H1 (cell line): ENCODE results near the gene NMUR1. TPM values are rescaled to one million over a fixed set of nuclear protein-coding genes. Genes with fewer than 3 reads are reported as not detected.

Experiments used
- CTCF ChIA-PET: fragments of 300-600 bp; sonication (Branson Sonifier 250); formaldehyde crosslinking; loops from one replicate; lab custom pipeline; 2021; ENCODE audit not compliant: partially characterized antibody; lab: Charles Lee
- POLR2A ChIA-PET: fragments of 300-600 bp; sonication (Branson Sonifier 250); formaldehyde crosslinking; loops from one replicate; lab custom pipeline; 2021; ENCODE audit warnings: inconsistent platforms; ENCODE audit not compliant: partially characterized antibody; lab: Charles Lee
- DNase-seq, 2 experiments: peaks; one replicate each; pipeline versions ENCODE4 v3.0.0 to v3.0.0-alpha.2; 2010 to 2022; ENCODE audit warnings: low spot score in 2 of 2, low read depth in 1 of 2, mixed read lengths in 1 of 2
- FAIRE-seq: peaks from 2 replicates; lab custom pipeline; 2011; peaks lifted over from hg19 to GRCh38; lab: Jason Lieb, UNC
- H2AFZ ChIP-seq: 2 replicates; pipeline ENCODE4 v1.8.1; 2012; ENCODE audit warnings: low read length, inconsistent platforms
- H2AK5ac ChIP-seq: 2 replicates; pipeline ENCODE4 v1.6.1; 2013; ENCODE audit warnings: low read depth, low read length
- H2BK120ac ChIP-seq: replicated peaks from 2 replicates; pipeline ENCODE3; 2013; ENCODE audit warnings: low read depth, low read length, inconsistent platforms
- H2BK12ac ChIP-seq: 2 replicates; pipeline ENCODE4 v1.6.1; 2013; ENCODE audit warnings: low read depth, low read length
- H2BK15ac ChIP-seq: 2 replicates; pipeline ENCODE4 v1.6.1; 2013; ENCODE audit warnings: low read length
- H2BK20ac ChIP-seq: 2 replicates; pipeline ENCODE4 v1.6.1; 2013; ENCODE audit warnings: low read length
- H2BK5ac ChIP-seq: 2 replicates; pipeline ENCODE4 v1.6.1; 2013; ENCODE audit warnings: low read depth, low read length
- H3K14ac ChIP-seq: 2 replicates; pipeline ENCODE4 v1.6.1; 2013; ENCODE audit warnings: inconsistent platforms; ENCODE audit not compliant: insufficient read length
- H3K18ac ChIP-seq: 2 replicates; pipeline ENCODE4 v1.6.1; 2013; ENCODE audit warnings: low read length; ENCODE audit errors: extremely low read depth
- H3K23ac ChIP-seq: 2 replicates; pipeline ENCODE4 v1.6.1; 2013; ENCODE audit warnings: inconsistent platforms; ENCODE audit not compliant: insufficient read length
- H3K23me2 ChIP-seq: 2 replicates; pipeline ENCODE4 v1.6.1; 2013; ENCODE audit warnings: low read depth, low read length
- H3K27ac ChIP-seq: 2 replicates; pipeline ENCODE4 v1.6.1; 2011; ENCODE audit warnings: low read depth, low read length, inconsistent platforms
- H3K27me3 ChIP-seq, 4 experiments: replicated peaks in 1 of 4; 1 replicate in 1 of 4; 2 replicates in 3 of 4; pipeline versions ENCODE4 v1.6.1 to v1.8.1; 2011 to 2013; ENCODE audit warnings: low read length in 3 of 4, mild to moderate bottlenecking in 3 of 4, inconsistent platforms in 2 of 4, mixed read lengths in 2 of 4, moderate library complexity in 1 of 4; ENCODE audit not compliant: control insufficient read depth in 3 of 4, insufficient read depth in 3 of 4; ENCODE audit errors: extremely low read depth in 1 of 4
- H3K36me3 ChIP-seq, 4 experiments: 2 replicates each; pipeline versions ENCODE4 v1.6.1 to v1.8.1; 2011 to 2013; ENCODE audit warnings: mild to moderate bottlenecking in 4 of 4, low read length in 3 of 4, moderate library complexity in 2 of 4, control low read depth in 1 of 4, inconsistent platforms in 1 of 4; ENCODE audit not compliant: insufficient read depth in 4 of 4, control insufficient read depth in 2 of 4
- H3K4ac ChIP-seq: replicated peaks from 2 replicates; pipeline ENCODE3; 2013; ENCODE audit warnings: low read length, low read depth, mixed read lengths, inconsistent platforms; ENCODE audit not compliant: insufficient read length
- H3K4me1 ChIP-seq, 4 experiments: replicated peaks in 1 of 4; 1 replicate in 1 of 4; 2 replicates in 3 of 4; pipeline versions ENCODE4 v1.6.1 to v1.8.1; 2011 to 2013; ENCODE audit warnings: low read length in 3 of 4, inconsistent platforms in 2 of 4, mixed read lengths in 1 of 4; ENCODE audit not compliant: insufficient read depth in 4 of 4, control insufficient read depth in 3 of 4
- H3K4me2 ChIP-seq, 2 experiments: 2 replicates each; pipeline versions ENCODE4 v1.6.1 to v1.8.1; 2011 to 2013; ENCODE audit warnings: low read depth in 2 of 2, low read length in 2 of 2, control low read depth in 1 of 2, inconsistent platforms in 1 of 2, mild to moderate bottlenecking in 1 of 2; ENCODE audit not compliant: insufficient read depth in 1 of 2
- H3K4me3 ChIP-seq, 4 experiments: fragments of 200-600, 300-600 bp in 1 of 4; sonication (generic), shearing (Covaris generic), sonication (Bioruptor Twin) in 1 of 4; 2 replicates each; pipeline versions ENCODE4 v1.5.1 to v1.8.1; 2011 to 2016; ENCODE audit warnings: low read length in 4 of 4, low read depth in 3 of 4, control low read depth in 2 of 4, inconsistent platforms in 2 of 4, mild to moderate bottlenecking in 2 of 4, mixed read lengths in 1 of 4, moderate library complexity in 1 of 4; ENCODE audit not compliant: insufficient read depth in 2 of 4; ENCODE audit errors: extremely low read depth in 1 of 4
- H3K56ac ChIP-seq: replicated peaks from 2 replicates; pipeline ENCODE3; 2013; ENCODE audit warnings: low read depth, mild to moderate bottlenecking, mixed read lengths, low read length, inconsistent platforms; ENCODE audit not compliant: insufficient read length
- H3K79me1 ChIP-seq: 2 replicates; pipeline ENCODE4 v1.6.1; 2013; ENCODE audit warnings: low read depth, low read length, control low read depth
- H3K79me2 ChIP-seq, 2 experiments: 2 replicates each; pipeline versions ENCODE4 v1.6.1 to v1.8.1; 2012 to 2013; ENCODE audit warnings: low read length in 2 of 2, mild to moderate bottlenecking in 2 of 2, inconsistent platforms in 1 of 2; ENCODE audit not compliant: insufficient read depth in 2 of 2, control insufficient read depth in 1 of 2
- H3K9ac ChIP-seq, 4 experiments: replicated peaks in 1 of 4; 1 replicate in 1 of 4; 2 replicates in 3 of 4; pipeline versions ENCODE4 v1.6.1 to v1.8.1; 2011 to 2013; ENCODE audit warnings: low read depth in 3 of 4, low read length in 3 of 4, control low read depth in 2 of 4, mild to moderate bottlenecking in 2 of 4, moderate library complexity in 2 of 4, inconsistent platforms in 1 of 4; ENCODE audit errors: extremely low read depth in 1 of 4
- H3K9me3 ChIP-seq, 2 experiments: 2 replicates each; pipeline versions ENCODE4 v1.6.1 to v1.8.1; 2012 to 2013; ENCODE audit warnings: mild to moderate bottlenecking in 2 of 2, moderate library complexity in 2 of 2, control low read depth in 1 of 2, inconsistent platforms in 1 of 2, low read depth in 1 of 2, low read length in 1 of 2, mixed read lengths in 1 of 2; ENCODE audit not compliant: insufficient read depth in 2 of 2
- H4K20me1 ChIP-seq, 2 experiments: replicated peaks in 1 of 2; 2 replicates each; pipeline versions ENCODE3 to v1.8.1; 2011 to 2013; ENCODE audit warnings: inconsistent platforms in 2 of 2, low read length in 2 of 2, mild to moderate bottlenecking in 1 of 2; ENCODE audit not compliant: insufficient read depth in 2 of 2, control insufficient read depth in 1 of 2
- H4K5ac ChIP-seq: 2 replicates; pipeline ENCODE4 v1.6.1; 2013; ENCODE audit warnings: low read length, low read depth, mixed read lengths, inconsistent platforms; ENCODE audit not compliant: insufficient read length
- H4K8ac ChIP-seq: 2 replicates; pipeline ENCODE4 v1.8.0; 2013; ENCODE audit warnings: mild to moderate bottlenecking, moderate library complexity, low read length, inconsistent platforms; ENCODE audit not compliant: insufficient read depth; ENCODE audit errors: extremely low read depth
- H4K91ac ChIP-seq: replicated peaks from 2 replicates; pipeline ENCODE3; 2013; ENCODE audit warnings: low read length, mixed read lengths, inconsistent platforms; ENCODE audit not compliant: insufficient read length
- CTCF ChIP-seq, 3 experiments: IDR thresholded peaks; 1 replicate in 2 of 3; 2 replicates in 1 of 3; pipeline versions ENCODE4 v1.5.1 to v1.6.1; 2011; ENCODE audit warnings: low read length in 3 of 3, mild to moderate bottlenecking in 3 of 3, inconsistent platforms in 2 of 3, low read depth in 1 of 3, moderate library complexity in 1 of 3; ENCODE audit not compliant: insufficient read depth in 1 of 3; ENCODE audit errors: control extremely low read depth in 1 of 3
- E2F6 ChIP-seq: IDR thresholded peaks from 2 replicates; pipeline ENCODE4 v1.6.1; 2012; ENCODE audit warnings: inconsistent platforms
- SIRT6 ChIP-seq: IDR thresholded peaks from one replicate; pipeline ENCODE4 v1.7.1; 2012; ENCODE audit warnings: low read length, inconsistent platforms
- SP4 ChIP-seq: IDR thresholded peaks from 2 replicates; pipeline ENCODE4 v1.6.1; 2012; ENCODE audit warnings: low read length, inconsistent platforms
- WGBS, 2 experiments: shearing (Covaris generic) in 1 of 2; methylation state at CpG; one replicate each; pipeline versions ENCODE4 v1.1.6 to v1.1.7; 2013 to 2015; ENCODE audit warnings: low lambda C conversion rate in 2 of 2, mixed read lengths in 2 of 2, inconsistent platforms in 1 of 2, low coverage in 1 of 2, missing lambda C conversion rate in 1 of 2; ENCODE audit not compliant: insufficient replicate concordance in 2 of 2, insufficient coverage in 1 of 2, insufficient read length in 1 of 2; ENCODE audit errors: extremely low coverage in 1 of 2, missing lambda C conversion rate in 1 of 2; 5-methylcytosine and 5-hydroxymethylcytosine counted together
- polyA plus RNA-seq, 7 experiments: library from polyadenylated mRNA; depleted of rRNA in 3 of 7; stranded (reverse) in 5 of 7; unstranded in 2 of 7; fragments of >200 nt in 5 of 7; fragments of 200-250 nt in 2 of 7; gene quantifications; 1 replicate in 5 of 7; 2 replicates in 1 of 7; 4 replicates in 1 of 7; pipeline versions ENCODE4 v1.2.1 to v1.2.3, GENCODE V29; 2011 to 2013; ENCODE audit warnings: missing spikeins in 2 of 7, mixed read lengths in 2 of 7
- total RNA-seq: library from RNA; stranded (reverse); fragmentation: NEBNext Ultra II Directional; extraction: Animal tissue kit (Norgen Biotek cat#: 25700); gene quantifications from 2 replicates; pipeline ENCODE4 v1.2.1, GENCODE V29; 2021

NMUR1 gene
- total and polyA plus RNA-seq, 2 of the 8 experiments (the other 6 are each of a cell fraction or from before 2014, with no cell fraction given) = 0.56 to 1.5 TPM

- H3K79me2 ChIP-seq = no peaks in the 10 kb centered on the region
- H3K18ac ChIP-seq = no peak overlapping the region
- H3K79me1 ChIP-seq = no peaks in the 10 kb centered on the region
- no peak for TF ChIP-seq CTCF (IDR thresholded peaks at IDR 0.05; ENCODE audit: control extremely low read depth in 1 of 3, insufficient read depth in 1 of 3, low read depth in 1 of 3, low read length in 3 of 3)
- no peak for TF ChIP-seq E2F6
- TF ChIP-seq SIRT6 = no peak
- no peak for TF ChIP-seq SP4
- H2BK20ac ChIP-seq = no peak overlapping the region
- H2BK15ac ChIP-seq = no peak overlapping the region
- no peak overlapping the region for H3K4ac ChIP-seq
- no peak overlapping the region for H3K27ac ChIP-seq
- ChIA-PET POLR2A (interaction anchor here (1.0 to 1.3 kb wide), 3 partner anchors 10 to 72 kb away, joined by 4 to 5 read pairs (median 4); no protein-coding TSS in a partner anchor), CTCF (interaction anchor here (0.8 to 3.3 kb wide), 14 partner anchors 9 to 191 kb away, joined by 3 to 24 read pairs (median 7); partner anchors contain the start of gene NMUR1)
- FAIRE-seq (no peak), DNase-seq (no peak)
- H4K8ac ChIP-seq = no peak overlapping the region
- no peaks in the 10 kb centered on the region for H3K9me3 ChIP-seq
- no peak overlapping the region for H4K5ac ChIP-seq
- 90% methylated on average over 3 of the region's 3 CpGs; no CpG with 5 or more reads in 1 of the 2 experiments for WGBS, 2 experiments
- H4K91ac ChIP-seq = no peak overlapping the region
- H2BK12ac ChIP-seq = no peak overlapping the region
- no peak overlapping the region for H3K14ac ChIP-seq
- no peaks in the 10 kb centered on the region for H4K20me1 ChIP-seq
- H2BK5ac ChIP-seq = no peak overlapping the region
- no peaks in the 10 kb centered on the region for H3K27me3 ChIP-seq
- no peaks in the 10 kb centered on the region for H3K36me3 ChIP-seq
- no peak overlapping the region for H2BK120ac ChIP-seq
- no peak overlapping the region for H3K9ac ChIP-seq
- H3K4me1 ChIP-seq = 0 out of 7 replicates have a peak, but pooled peaks cover 0 to 2% (median 0%) of the 10 kb centered on the region in 4 experiments
- no peaks in the 10 kb centered on the region for H3K23me2 ChIP-seq
- H3K56ac ChIP-seq = no peak overlapping the region
- no peak overlapping the region for H3K4me3 ChIP-seq
- no peak overlapping the region for H2AFZ ChIP-seq
- no peak overlapping the region for H3K23ac ChIP-seq
- no peak overlapping the region for H3K4me2 ChIP-seq
- H2AK5ac ChIP-seq = no peak overlapping the region
Observed at GRCh38 chr2:231542136-231542535, 11.9 kb upstream of the NMUR1 start.
